Measurements from ENCODE around the gene LRRC4C. TPM values are rescaled to one million over a fixed set of nuclear protein-coding genes. Genes with fewer than 3 reads are reported as not detected.

LRRC4C gene
- polyA plus RNA-seq, 1 of the 3 experiments (the other 2 are of a cell fraction), result 0.16 TPM

DNA sequence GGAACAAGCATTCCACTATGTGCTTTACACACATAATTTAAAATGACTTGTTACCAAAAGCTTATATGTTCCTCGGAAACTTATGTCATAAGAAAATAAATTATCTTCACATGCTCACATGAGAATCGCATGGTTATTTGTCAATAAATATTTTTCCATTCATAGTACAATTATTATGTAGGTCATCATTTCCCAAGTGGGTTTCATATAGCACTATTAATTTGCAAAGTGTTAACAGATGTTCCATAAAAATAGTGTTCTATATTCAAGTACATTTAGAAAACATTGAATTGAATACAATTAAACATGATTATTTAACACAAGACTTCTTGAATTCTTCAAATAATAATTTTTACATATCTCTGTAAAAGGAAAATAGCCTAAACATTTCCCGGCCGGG is 23.9 kb downstream of the LRRC4C start:
- Histone ChIP-seq H3K79me2 (ENCODE audit: insufficient read depth) (no peaks in the 10 kb centered on the region), H3K4me2 (no peak overlapping the region), H2AFZ (ENCODE audit: low read depth) (no peak overlapping the region), H3K36me3 (replicated peaks in 1 of 2; ENCODE audit: control insufficient read depth in 1 of 2, insufficient read depth in 2 of 2, low read length in 1 of 2) (no peaks in the 10 kb centered on the region), H3K4me3 (ENCODE audit: low read depth in 2 of 2, low read length in 1 of 2) (no peak overlapping the region), H3K9me3 (no peaks in the 10 kb centered on the region), H3K9ac (no peak overlapping the region), H3K4me1 (ENCODE audit: control insufficient read depth in 1 of 2, insufficient read depth in 2 of 2, low read depth in 1 of 2, low read length in 1 of 2) (no peaks in the 10 kb centered on the region; a peak in 1 of 4 replicates), H4K20me1 (ENCODE audit: insufficient read depth) (no peaks in the 10 kb centered on the region), H3K27me3 (ENCODE audit: insufficient read depth) (no peaks in the 10 kb centered on the region), H3K27ac (ENCODE audit: low read depth in 2 of 2, low read length in 1 of 2) (no peak overlapping the region), H3K9me2 (no peaks in the 10 kb centered on the region), H3F3A (replicated peaks; ENCODE audit: insufficient read depth) (no peaks in the 10 kb centered on the region)
- POLR2A ChIA-PET, result no interaction called here
- DNase-seq, result no peak
- 31% methylated on average over 4 of the region's 4 CpGs for WGBS (ENCODE audit: low lambda C conversion rate)
- TF ChIP-seq RAD21 (IDR thresholded peaks at IDR 0.05; ENCODE audit: low read length) (no peak), EP300 (IDR thresholded peaks at IDR 0.05; ENCODE audit: borderline replicate concordance in 1 of 2, low read depth in 1 of 2, low read length in 1 of 2) (no peak), TEAD4 (IDR thresholded peaks at IDR 0.05; ENCODE audit: borderline replicate concordance, insufficient read depth) (no peak), CHD2 (IDR thresholded peaks at IDR 0.05; ENCODE audit: low read length, partially characterized antibody) (no peak), NFIC (IDR thresholded peaks at IDR 0.05; ENCODE audit: borderline replicate concordance) (no peak), POLR2AphosphoS5 (IDR thresholded peaks at IDR 0.05; ENCODE audit: low read depth, low read length) (no peak), GATA2 (CRISPR knock-in tag; IDR thresholded peaks at IDR 0.05) (no peak), MEF2A (IDR thresholded peaks at IDR 0.05; ENCODE audit: borderline replicate concordance, low read depth) (no peak), EZH2phosphoT487 (IDR thresholded peaks at IDR 0.05; ENCODE audit: borderline replicate concordance, low read depth) (no peak), NRF1 (IDR thresholded peaks at IDR 0.05; ENCODE audit: low read depth, low read length) (no peak), TCF12 (IDR thresholded peaks at IDR 0.05) (no peak), JUND (IDR thresholded peaks at IDR 0.05) (no peak), RFX5 (IDR thresholded peaks at IDR 0.05; ENCODE audit: low read length) (no peak), RXRA (IDR thresholded peaks at IDR 0.05; ENCODE audit: borderline replicate concordance, low read depth) (no peak)
- TF ChIP-seq, protein P1, sequence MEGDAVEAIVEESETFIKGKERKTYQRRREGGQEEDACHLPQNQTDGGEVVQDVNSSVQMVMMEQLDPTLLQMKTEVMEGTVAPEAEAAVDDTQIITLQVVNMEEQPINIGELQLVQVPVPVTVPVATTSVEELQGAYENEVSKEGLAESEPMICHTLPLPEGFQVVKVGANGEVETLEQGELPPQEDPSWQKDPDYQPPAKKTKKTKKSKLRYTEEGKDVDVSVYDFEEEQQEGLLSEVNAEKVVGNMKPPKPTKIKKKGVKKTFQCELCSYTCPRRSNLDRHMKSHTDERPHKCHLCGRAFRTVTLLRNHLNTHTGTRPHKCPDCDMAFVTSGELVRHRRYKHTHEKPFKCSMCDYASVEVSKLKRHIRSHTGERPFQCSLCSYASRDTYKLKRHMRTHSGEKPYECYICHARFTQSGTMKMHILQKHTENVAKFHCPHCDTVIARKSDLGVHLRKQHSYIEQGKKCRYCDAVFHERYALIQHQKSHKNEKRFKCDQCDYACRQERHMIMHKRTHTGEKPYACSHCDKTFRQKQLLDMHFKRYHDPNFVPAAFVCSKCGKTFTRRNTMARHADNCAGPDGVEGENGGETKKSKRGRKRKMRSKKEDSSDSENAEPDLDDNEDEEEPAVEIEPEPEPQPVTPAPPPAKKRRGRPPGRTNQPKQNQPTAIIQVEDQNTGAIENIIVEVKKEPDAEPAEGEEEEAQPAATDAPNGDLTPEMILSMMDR (IDR thresholded peaks at IDR 0.05), result no peak
- TF ChIP-seq, protein P2, sequence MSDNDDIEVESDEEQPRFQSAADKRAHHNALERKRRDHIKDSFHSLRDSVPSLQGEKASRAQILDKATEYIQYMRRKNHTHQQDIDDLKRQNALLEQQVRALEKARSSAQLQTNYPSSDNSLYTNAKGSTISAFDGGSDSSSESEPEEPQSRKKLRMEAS (IDR thresholded peaks at IDR 0.05; ENCODE audit: low read depth), result no peak
- TF ChIP-seq, protein P3, sequence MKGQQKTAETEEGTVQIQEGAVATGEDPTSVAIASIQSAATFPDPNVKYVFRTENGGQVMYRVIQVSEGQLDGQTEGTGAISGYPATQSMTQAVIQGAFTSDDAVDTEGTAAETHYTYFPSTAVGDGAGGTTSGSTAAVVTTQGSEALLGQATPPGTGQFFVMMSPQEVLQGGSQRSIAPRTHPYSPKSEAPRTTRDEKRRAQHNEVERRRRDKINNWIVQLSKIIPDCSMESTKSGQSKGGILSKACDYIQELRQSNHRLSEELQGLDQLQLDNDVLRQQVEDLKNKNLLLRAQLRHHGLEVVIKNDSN (IDR thresholded peaks at IDR 0.05; ENCODE audit: borderline replicate concordance, low read depth), result no peak
- TF ChIP-seq, protein P4, sequence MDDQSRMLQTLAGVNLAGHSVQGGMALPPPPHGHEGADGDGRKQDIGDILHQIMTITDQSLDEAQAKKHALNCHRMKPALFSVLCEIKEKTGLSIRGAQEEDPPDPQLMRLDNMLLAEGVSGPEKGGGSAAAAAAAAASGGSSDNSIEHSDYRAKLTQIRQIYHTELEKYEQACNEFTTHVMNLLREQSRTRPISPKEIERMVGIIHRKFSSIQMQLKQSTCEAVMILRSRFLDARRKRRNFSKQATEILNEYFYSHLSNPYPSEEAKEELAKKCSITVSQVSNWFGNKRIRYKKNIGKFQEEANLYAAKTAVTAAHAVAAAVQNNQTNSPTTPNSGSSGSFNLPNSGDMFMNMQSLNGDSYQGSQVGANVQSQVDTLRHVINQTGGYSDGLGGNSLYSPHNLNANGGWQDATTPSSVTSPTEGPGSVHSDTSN (IDR thresholded peaks at IDR 0.05), result no peak
- CTCF ChIA-PET, result no interaction called here

All from SK-N-SH (cell line).